Peyer's patch (tissue), 4 donors: ENCODE measurements around the gene NPHP3.
A peak's percentile ranks its signal among the peaks of the same experiment; 100 is the strongest.

Experiments
- CTCF ChIP-seq, 6 experiments: fragments of 450-650 bp in 4 of 6; fragments of 200-600 bp in 2 of 6; sonication (generic) in 1 of 6; IDR thresholded peaks; one replicate each; pipeline ENCODE4 v1.5.1; 2017 to 2019; ENCODE audit warnings: antibody characterized with exemption in 6 of 6, mild to moderate bottlenecking in 3 of 6, moderate library complexity in 1 of 6
- POLR2A ChIP-seq, 2 donors: fragments of 450-650 bp; IDR thresholded peaks; one replicate each; pipeline ENCODE4 v1.5.1; 2017; ENCODE audit warnings: antibody characterized with exemption in 2 of 2, mild to moderate bottlenecking in 2 of 2, moderate library complexity in 2 of 2

GRCh38 chr3:132722165-132723023, at the start of gene NPHP3:
- TF ChIP-seq POLR2A (IDR thresholded peaks at IDR 0.05): peak; percentile 79 to 94
- peak in 1 of 6 experiments; percentile 33 for TF ChIP-seq CTCF (IDR thresholded peaks at IDR 0.05)
